IPS-18a (cell line): ENCODE results near the gene C6orf163.

Experiments used
- H3K27ac ChIP-seq: one replicate; pipeline ENCODE4 v1.5.1; 2013; ENCODE audit warnings: low read length
- H3K27me3 ChIP-seq: one replicate; pipeline ENCODE4 v1.6.1; 2013; ENCODE audit warnings: mild to moderate bottlenecking, low read length; ENCODE audit not compliant: control insufficient read depth, insufficient read depth
- H3K36me3 ChIP-seq: one replicate; pipeline ENCODE4 v1.6.1; 2013; ENCODE audit warnings: low read depth, low read length; ENCODE audit not compliant: control insufficient read depth
- H3K4me1 ChIP-seq: one replicate; pipeline ENCODE4 v1.6.1; 2013; ENCODE audit warnings: low read depth, low read length; ENCODE audit not compliant: control insufficient read depth
- H3K4me3 ChIP-seq: one replicate; pipeline ENCODE4 v1.5.1; 2013; ENCODE audit warnings: low read length
- H3K9ac ChIP-seq: one replicate; pipeline ENCODE4 v1.6.1; 2013; ENCODE audit warnings: mild to moderate bottlenecking, low read length, moderate library complexity
- H3K9me3 ChIP-seq: one replicate; pipeline ENCODE4 v1.6.1; 2013; ENCODE audit warnings: low read depth, low read length; ENCODE audit not compliant: control insufficient read depth

C6orf163 gene

GRCh38 chr6:87357479-87358196 lies 13.0 kb downstream of the C6orf163 start:
- Histone ChIP-seq H3K9ac (no peak overlapping the region), H3K4me1 (no peaks in the 10 kb centered on the region), H3K27me3 (no peaks in the 10 kb centered on the region), H3K36me3 (no peaks in the 10 kb centered on the region), H3K9me3 (no peaks in the 10 kb centered on the region), H3K4me3 (no peak overlapping the region), H3K27ac (no peak overlapping the region)

- H3K4me1 ChIP-seq, result no peaks in the 10 kb centered on the region
- no peaks in the 10 kb centered on the region for H3K27me3 ChIP-seq
- H3K9ac ChIP-seq, result no peak overlapping the region
- H3K27ac ChIP-seq, result no peak overlapping the region
- no peaks in the 10 kb centered on the region for H3K9me3 ChIP-seq
- H3K4me3 ChIP-seq, result no peak overlapping the region
- H3K36me3 ChIP-seq, result no peaks in the 10 kb centered on the region
Measured at GRCh38 chr6:87364602-87365252, 20.1 kb downstream of the C6orf163 start.

GRCh38 chr6:87366072-87366827 lies 21.6 kb downstream of the C6orf163 start:
- Histone ChIP-seq H3K27me3 (no peaks in the 10 kb centered on the region), H3K4me1 (no peaks in the 10 kb centered on the region), H3K9me3 (no peaks in the 10 kb centered on the region), H3K36me3 (no peaks in the 10 kb centered on the region), H3K27ac (no peak overlapping the region), H3K4me3 (no peak overlapping the region), H3K9ac (no peak overlapping the region)

- H3K9me3 ChIP-seq, result no peaks in the 10 kb centered on the region
- H3K4me3 ChIP-seq, result no peak overlapping the region
- H3K36me3 ChIP-seq, result no peaks in the 10 kb centered on the region
- H3K9ac ChIP-seq, result no peak overlapping the region
- H3K27ac ChIP-seq, result no peak overlapping the region
- no peaks in the 10 kb centered on the region for H3K27me3 ChIP-seq
- H3K4me1 ChIP-seq, result no peaks in the 10 kb centered on the region
Measured at GRCh38 chr6:87366899-87367298, 22.3 kb downstream of the C6orf163 start.

GRCh38 chr6:87373377-87373776 lies 28.8 kb downstream of the C6orf163 start:
- no peaks in the 10 kb centered on the region for H3K9me3 ChIP-seq
- H3K9ac ChIP-seq, result no peak overlapping the region
- no peaks in the 10 kb centered on the region for H3K36me3 ChIP-seq
- H3K4me3 ChIP-seq, result no peak overlapping the region
- H3K4me1 ChIP-seq, result no peaks in the 10 kb centered on the region
- no peaks in the 10 kb centered on the region for H3K27me3 ChIP-seq
- no peak overlapping the region for H3K27ac ChIP-seq

- Histone ChIP-seq H3K36me3 (no peaks in the 10 kb centered on the region), H3K9me3 (no peaks in the 10 kb centered on the region), H3K27me3 (no peaks in the 10 kb centered on the region), H3K4me1 (no peaks in the 10 kb centered on the region), H3K27ac (no peak overlapping the region), H3K9ac (no peak overlapping the region), H3K4me3 (no peak overlapping the region)
Measured at GRCh38 chr6:87375315-87375714, 30.7 kb downstream of the C6orf163 start.

GRCh38 chr6:87376643-87377042 lies 32.0 kb downstream of the C6orf163 start:
- Histone ChIP-seq H3K27ac (no peak overlapping the region), H3K9me3 (no peaks in the 10 kb centered on the region), H3K36me3 (no peaks in the 10 kb centered on the region), H3K27me3 (no peaks in the 10 kb centered on the region), H3K4me3 (no peak overlapping the region), H3K4me1 (no peaks in the 10 kb centered on the region), H3K9ac (no peak overlapping the region)

- H3K27ac ChIP-seq, result no peak overlapping the region
- no peak overlapping the region for H3K9ac ChIP-seq
Measured at GRCh38 chr6:87378947-87379346, 34.3 kb downstream of the C6orf163 start.

GRCh38 chr6:87382861-87383260 lies 38.2 kb downstream of the C6orf163 start:
- H3K27ac ChIP-seq, result no peak overlapping the region
- H3K27me3 ChIP-seq, result no peaks in the 10 kb centered on the region

More at GRCh38 chr6:87378947-87379346, 34.3 kb downstream of the C6orf163 start:
- Histone ChIP-seq H3K36me3 (no peaks in the 10 kb centered on the region), H3K27me3 (no peaks in the 10 kb centered on the region), H3K4me3 (no peak overlapping the region), H3K4me1 (no peaks in the 10 kb centered on the region), H3K9me3 (no peaks in the 10 kb centered on the region)

GRCh38 chr6:87384038-87384437 lies 39.4 kb downstream of the C6orf163 start:
- no peaks in the 10 kb centered on the region for H3K9me3 ChIP-seq
- H3K27ac ChIP-seq, result no peak overlapping the region

More at GRCh38 chr6:87382861-87383260, 38.2 kb downstream of the C6orf163 start:
- no peaks in the 10 kb centered on the region for H3K36me3 ChIP-seq
- H3K9ac ChIP-seq, result no peak overlapping the region
- H3K4me1 ChIP-seq, result no peaks in the 10 kb centered on the region
- no peak overlapping the region for H3K4me3 ChIP-seq
- H3K9me3 ChIP-seq, result no peaks in the 10 kb centered on the region

GRCh38 chr6:87384449-87384848 lies 39.8 kb downstream of the C6orf163 start:
- Histone ChIP-seq H3K4me3 (no peak overlapping the region), H3K4me1 (no peaks in the 10 kb centered on the region), H3K27me3 (no peaks in the 10 kb centered on the region), H3K36me3 (no peaks in the 10 kb centered on the region), H3K9ac (no peak overlapping the region), H3K27ac (no peak overlapping the region), H3K9me3 (no peaks in the 10 kb centered on the region)

More at GRCh38 chr6:87384038-87384437, 39.4 kb downstream of the C6orf163 start:
- no peaks in the 10 kb centered on the region for H3K4me1 ChIP-seq
- H3K9ac ChIP-seq, result no peak overlapping the region
- no peaks in the 10 kb centered on the region for H3K27me3 ChIP-seq
- H3K4me3 ChIP-seq, result no peak overlapping the region
- no peaks in the 10 kb centered on the region for H3K36me3 ChIP-seq
